HCT116 (cell line): ENCODE data around the gene MS4A3. TPM values are rescaled to one million over a fixed set of nuclear protein-coding genes. Genes with fewer than 3 reads are reported as not detected.
"Not testable (repeated sequence)": the region's sequence is repeated elsewhere in the genome, so short reads cannot be mapped to it uniquely, and the experiment has no call there.

Experiments
- ATAC-seq: fragments of 200-7000 bp; cut with Tn5 transposase; 2 replicates; pipeline ENCODE4 v1.9.1; 2020; ENCODE audit warnings: mild to moderate bottlenecking, moderate library complexity
- BruUV-seq: library from RNA; stranded (reverse); fragments of 400-500 nt; replicated peaks from 2 replicates; lab custom pipeline; 2021; lab: Mats Ljungman, UMichigan
- CTCF ChIA-PET: fragments of 300-600 bp; sonication (Branson Sonifier 250); formaldehyde crosslinking; loops from one replicate; lab custom pipeline; 2021; ENCODE audit warnings: antibody characterized with exemption; lab: Charles Lee
- POLR2A ChIA-PET: fragments of 300-600, 350-600 bp; sonication (Branson Sonifier 250); formaldehyde crosslinking; loops from one replicate; lab custom pipeline; 2021; ENCODE audit warnings: antibody characterized with exemption; lab: Charles Lee
- RAD21 ChIA-PET, 2 experiments: fragments of 300-600 bp; sonication (Branson Sonifier 250); formaldehyde crosslinking; loops; one replicate each; lab custom pipeline; 2023; ENCODE audit warnings: low total read pairs in 2 of 2; ENCODE audit not compliant: uncharacterized antibody in 2 of 2, unreplicated experiment in 2 of 2, low non-redundant PET in 1 of 2; lab: Charles Lee
- DNase-seq: peaks from one replicate; pipeline ENCODE4 v3.0.0-alpha.2; 2010; ENCODE audit warnings: low read depth, low spot score
- H2AFZ ChIP-seq: fragments of 200-600 bp; shearing (Covaris generic), sonication (generic); 2 replicates; pipeline ENCODE4 v1.6.1; 2017; ENCODE audit warnings: low read depth, mixed run types, mixed read lengths, antibody characterized with exemption, low read length; ENCODE audit not compliant: poor library complexity, severe bottlenecking
- H3K27ac ChIP-seq: 2 replicates; pipeline ENCODE4 v1.5.1; 2012; ENCODE audit warnings: low read depth, low read length
- H3K27me3 ChIP-seq: fragments of 200-600 bp; sonication (generic); 2 replicates; pipeline ENCODE4 v1.6.1; 2016; ENCODE audit warnings: mixed run types, low read length, mixed read lengths; ENCODE audit not compliant: insufficient read depth
- H3K36me3 ChIP-seq, 2 experiments: fragments of 200-500 bp in 1 of 2; fragments of 200-600 bp in 1 of 2; sonication (Bioruptor generic) in 1 of 2; sonication (generic) in 1 of 2; 2 replicates each; pipeline versions ENCODE4 v1.5.1 to v1.6.1; 2014 to 2016; ENCODE audit warnings: low read length in 2 of 2, inconsistent platforms in 1 of 2, mixed read lengths in 1 of 2, mixed run types in 1 of 2; ENCODE audit not compliant: insufficient read depth in 2 of 2, control insufficient read depth in 1 of 2
- H3K4me1 ChIP-seq, 2 experiments: fragments of 200-600 bp in 1 of 2; sonication (generic) in 1 of 2; 2 replicates each; pipeline versions ENCODE4 v1.5.1 to v1.6.1; 2012 to 2017; ENCODE audit warnings: low read length in 2 of 2, inconsistent platforms in 1 of 2, mild to moderate bottlenecking in 1 of 2, mixed read lengths in 1 of 2, mixed run types in 1 of 2, moderate library complexity in 1 of 2; ENCODE audit not compliant: insufficient read depth in 2 of 2, control insufficient read depth in 1 of 2
- H3K4me2 ChIP-seq: fragments of 200-600 bp; sonication (generic); 2 replicates; pipeline ENCODE4 v1.6.1; 2017; ENCODE audit warnings: mixed run types, low read length, mixed read lengths
- H3K4me3 ChIP-seq, 2 experiments: fragments of 200-600 bp in 1 of 2; sonication (generic) in 1 of 2; replicated peaks in 1 of 2; 2 replicates each; pipeline ENCODE4 v1.5.1; 2011 to 2016; ENCODE audit warnings: low read length in 2 of 2, control low read depth in 1 of 2, low read depth in 1 of 2, mild to moderate bottlenecking in 1 of 2, mixed read lengths in 1 of 2, mixed run types in 1 of 2
- H3K79me2 ChIP-seq: fragments of 200-600 bp; sonication (generic); 2 replicates; pipeline ENCODE4 v1.6.1; 2017; ENCODE audit warnings: mild to moderate bottlenecking, mixed run types, low read length, moderate library complexity, mixed read lengths; ENCODE audit not compliant: insufficient read depth
- H3K9ac ChIP-seq: fragments of 200-600 bp; sonication (generic); 2 replicates; pipeline ENCODE4 v1.6.1; 2016; ENCODE audit warnings: low read length, mixed read lengths
- H3K9me2 ChIP-seq: fragments of 200-600 bp; sonication (generic), shearing (Covaris generic); 2 replicates; pipeline ENCODE4 v1.6.1; 2017; ENCODE audit warnings: mixed run types, mild to moderate bottlenecking, moderate library complexity; ENCODE audit not compliant: insufficient read depth
- H3K9me3 ChIP-seq, 2 experiments: fragments of 200-500 bp in 1 of 2; fragments of 200-600 bp in 1 of 2; sonication (Bioruptor generic) in 1 of 2; sonication (generic) in 1 of 2; 2 replicates each; pipeline ENCODE4 v1.6.1; 2014 to 2017; ENCODE audit warnings: low read length in 2 of 2, mixed read lengths in 2 of 2, inconsistent platforms in 1 of 2, low read depth in 1 of 2, mild to moderate bottlenecking in 1 of 2, mixed run types in 1 of 2, moderate library complexity in 1 of 2; ENCODE audit not compliant: control insufficient read depth in 1 of 2, insufficient read depth in 1 of 2
- H4K20me1 ChIP-seq: fragments of 200-600 bp; sonication (generic), shearing (Covaris generic); 2 replicates; pipeline ENCODE4 v1.6.1; 2017; ENCODE audit warnings: mixed run types, mild to moderate bottlenecking, moderate library complexity; ENCODE audit not compliant: insufficient read depth
- EZH2 ChIP-seq: fragments of 200-600 bp; sonication (generic); IDR thresholded peaks from 2 replicates; pipeline ENCODE4 v1.6.1; 2017; ENCODE audit warnings: antibody characterized with exemption, mixed run types
- intact Hi-C: fragments of 100-400 bp; cut with micrococcal nuclease; formaldehyde crosslinking; loops from 2 replicates; pipeline ENCODE4 v1.10.0; 2022
- total RNA-seq: library from RNA; stranded (reverse); gene quantifications from one replicate; pipeline ENCODE4 v1.2.1, GENCODE V29; 2021; ENCODE audit not compliant: unreplicated experiment

Gene MS4A3
- total RNA-seq, 1 experiment from 2014 or later = not detected

GRCh38 chr11:60100516-60100915, 44.1 kb downstream of the MS4A3 start:
- H3K9me3 ChIP-seq = no peaks in the 10 kb centered on the region
- no peak overlapping the region for H2AFZ ChIP-seq
- no peaks in the 10 kb centered on the region for H3K9me2 ChIP-seq
- RAD21 ChIA-PET = no interaction called here
- no peaks in the 10 kb centered on the region for H3K79me2 ChIP-seq
- DNase-seq (no peak), ATAC-seq (no peak)
- no peaks in the 10 kb centered on the region for H3K27me3 ChIP-seq
- no peaks in the 10 kb centered on the region for H3K36me3 ChIP-seq
- H3K27ac ChIP-seq = no peak overlapping the region
- CTCF ChIA-PET = no interaction called here
- H4K20me1 ChIP-seq = no peaks in the 10 kb centered on the region
- intact Hi-C loops = no loop called here
- no TSS peak for BruUV-seq
- no peak overlapping the region for H3K4me3 ChIP-seq
- H3K9ac ChIP-seq = no peak overlapping the region
- no peaks in the 10 kb centered on the region for H3K4me1 ChIP-seq
- POLR2A ChIA-PET = no interaction called here
- TF ChIP-seq EZH2 = no peak
- H3K4me2 ChIP-seq = no peak overlapping the region

DNA sequence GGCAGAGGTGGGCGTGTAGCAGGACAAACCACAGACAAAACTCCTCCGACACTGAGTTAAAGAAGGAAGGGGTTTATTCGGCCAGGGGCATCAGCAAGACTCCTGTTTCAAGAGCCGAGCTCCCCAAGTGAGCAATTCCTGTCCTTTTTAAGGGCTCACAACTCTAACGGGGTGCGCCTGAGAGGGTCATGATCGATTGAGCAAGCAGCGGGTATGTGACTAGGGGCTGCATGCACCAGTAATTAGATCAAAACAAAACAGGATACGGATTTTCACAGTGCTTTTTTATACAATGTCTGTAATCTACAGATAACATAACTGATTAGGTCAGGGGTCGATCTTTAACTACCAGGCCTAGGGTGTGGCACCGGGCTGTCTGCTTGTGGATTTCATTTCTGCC, 44.9 kb downstream of the MS4A3 start:
- H3K36me3 ChIP-seq, ATAC-seq, RAD21 ChIA-PET, H2AFZ ChIP-seq, POLR2A ChIA-PET, H3K27me3 ChIP-seq, H3K9ac ChIP-seq, H3K4me1 ChIP-seq, H4K20me1 ChIP-seq, intact Hi-C loops, H3K27ac ChIP-seq, H3K9me2 ChIP-seq, BruUV-seq, H3K4me3 ChIP-seq, H3K9me3 ChIP-seq, CTCF ChIA-PET, H3K4me2 ChIP-seq, DNase-seq, H3K79me2 ChIP-seq: not testable (repeated sequence)

- BruUV-seq, CTCF ChIA-PET, intact Hi-C loops, H3K4me2 ChIP-seq, H3K9ac ChIP-seq, ATAC-seq, H3K9me3 ChIP-seq, H3K27me3 ChIP-seq, POLR2A ChIA-PET, H3K9me2 ChIP-seq, H2AFZ ChIP-seq, H4K20me1 ChIP-seq, H3K36me3 ChIP-seq, H3K4me1 ChIP-seq, RAD21 ChIA-PET, H3K27ac ChIP-seq, DNase-seq, H3K79me2 ChIP-seq, H3K4me3 ChIP-seq: not testable (repeated sequence)
These were observed 48.1 kb downstream of the MS4A3 start for GRCh38 chr11:60104471-60105115.

GRCh38 chr11:60108631-60109030, 52.2 kb downstream of the MS4A3 start:
- RAD21 ChIA-PET, H3K9me2 ChIP-seq, H3K36me3 ChIP-seq, H3K4me1 ChIP-seq, H3K27me3 ChIP-seq, CTCF ChIA-PET, H3K9me3 ChIP-seq, H3K4me3 ChIP-seq, BruUV-seq, POLR2A ChIA-PET, H3K27ac ChIP-seq, H3K4me2 ChIP-seq, H3K9ac ChIP-seq, ATAC-seq, intact Hi-C loops, H2AFZ ChIP-seq, DNase-seq, H4K20me1 ChIP-seq, H3K79me2 ChIP-seq: not testable (repeated sequence)
